Right ventricle myocardium inferior (tissue), 1 donor: ENCODE data around the gene SCN1B. TPM values are rescaled to one million over a fixed set of nuclear protein-coding genes. Genes with fewer than 3 reads are reported as not detected.
A peak's percentile ranks its signal among the peaks of the same experiment; 100 is the strongest.
"Not testable (repeated sequence)": the region's sequence is repeated elsewhere in the genome, so short reads cannot be mapped to it uniquely, and the experiment has no call there.

ENCODE experiments used
- ATAC-seq: fragments of 200-7000 bp; cut with Tn5 transposase; one replicate; pipeline ENCODE4 v1.9.1; 2020; ENCODE audit warnings: mild to moderate bottlenecking, moderate library complexity
- DNase-seq: peaks from one replicate; pipeline ENCODE4 v3.0.0; 2021; ENCODE audit errors: missing footprints
- intact Hi-C: fragments of 100-400 bp; cut with DNase I; formaldehyde crosslinking; loops from one replicate; pipeline ENCODE4 v1.11.0; 2022
- total RNA-seq: library from RNA; stranded (reverse); fragmentation: NEBNext Ultra II Directional; extraction: Animal tissue kit (Norgen Biotek cat#: 25700); gene quantifications from one replicate; pipeline ENCODE4 v1.2.1, GENCODE V29; 2021
- donor health status: DM: no; HTN: yes; CAD: no; lungs with severe emphysema.

The SCN1B gene
- total RNA-seq, 1 donor from 2014 or later, result 44.3 TPM

DNA sequence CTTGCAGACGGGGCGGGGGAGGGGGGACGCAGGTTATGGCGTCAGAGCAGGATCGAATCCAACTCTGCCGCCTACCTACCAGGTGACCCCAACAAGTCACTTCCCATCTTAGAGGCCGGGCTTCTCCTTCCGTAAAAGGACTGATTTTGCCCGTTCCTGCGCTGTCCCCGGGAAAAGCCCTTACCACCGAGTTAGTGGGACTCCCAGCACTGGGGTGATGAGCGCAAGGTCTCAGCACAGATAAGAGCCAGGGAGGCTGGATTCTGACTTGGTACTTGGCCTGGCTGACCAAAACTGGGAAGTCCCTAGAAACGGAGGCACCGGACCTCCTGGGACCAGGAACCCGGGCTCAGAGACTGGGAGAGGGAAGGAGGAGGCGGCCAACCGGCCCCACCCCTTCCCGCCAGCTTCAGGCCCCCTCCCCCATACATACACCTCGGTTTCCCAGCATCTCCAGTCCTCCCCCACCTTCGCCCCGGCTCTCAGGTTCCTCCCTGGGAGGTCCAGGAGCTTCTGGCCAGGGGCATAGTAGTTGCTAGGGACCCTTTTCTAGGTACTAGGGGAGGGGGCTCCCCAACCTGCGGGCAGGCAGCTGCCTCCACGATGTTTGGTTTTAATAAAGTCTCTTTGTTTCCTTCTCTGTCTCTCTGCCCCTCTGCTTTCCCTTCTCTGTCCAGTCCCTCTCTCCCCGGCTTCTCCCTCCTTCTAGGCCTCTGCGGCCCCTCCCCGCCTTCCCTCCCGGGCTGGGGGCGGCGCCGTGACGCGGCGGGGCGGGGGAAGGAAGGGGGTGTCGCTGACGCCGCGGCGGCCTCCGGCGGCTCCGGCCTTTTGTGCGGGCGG, 30.6 kb upstream of the SCN1B start, which contains the start of gene GRAMD1A:
GRAMD1A (plus strand) TSS at position 826 of the 840 bp plus-strand sequence. CDS start 156 bp downstream, outside the sequence.
- DNase-seq (peak; percentile 96), ATAC-seq (peak; percentile 96)
- intact Hi-C loops, result no loop called here

DNA sequence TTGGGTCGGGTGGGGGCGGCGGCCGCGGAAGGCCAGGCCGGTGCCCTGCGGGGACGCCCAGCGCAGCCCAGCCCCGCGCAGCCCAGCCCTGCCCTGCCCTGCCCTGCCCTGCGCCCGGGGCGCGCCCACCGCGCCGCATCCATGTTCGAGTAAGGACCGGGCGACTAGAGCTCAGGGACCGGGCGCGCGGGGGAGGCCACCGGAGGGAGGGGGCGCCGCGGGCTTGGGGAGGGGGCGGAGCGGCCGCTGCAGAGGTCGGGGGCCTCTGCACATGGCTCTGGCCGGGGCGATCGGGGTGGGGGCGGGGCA, 30.0 kb upstream of the SCN1B start:
- no peak for ATAC-seq
- intact Hi-C loops, result no loop called here
- no peak for DNase-seq

DNA sequence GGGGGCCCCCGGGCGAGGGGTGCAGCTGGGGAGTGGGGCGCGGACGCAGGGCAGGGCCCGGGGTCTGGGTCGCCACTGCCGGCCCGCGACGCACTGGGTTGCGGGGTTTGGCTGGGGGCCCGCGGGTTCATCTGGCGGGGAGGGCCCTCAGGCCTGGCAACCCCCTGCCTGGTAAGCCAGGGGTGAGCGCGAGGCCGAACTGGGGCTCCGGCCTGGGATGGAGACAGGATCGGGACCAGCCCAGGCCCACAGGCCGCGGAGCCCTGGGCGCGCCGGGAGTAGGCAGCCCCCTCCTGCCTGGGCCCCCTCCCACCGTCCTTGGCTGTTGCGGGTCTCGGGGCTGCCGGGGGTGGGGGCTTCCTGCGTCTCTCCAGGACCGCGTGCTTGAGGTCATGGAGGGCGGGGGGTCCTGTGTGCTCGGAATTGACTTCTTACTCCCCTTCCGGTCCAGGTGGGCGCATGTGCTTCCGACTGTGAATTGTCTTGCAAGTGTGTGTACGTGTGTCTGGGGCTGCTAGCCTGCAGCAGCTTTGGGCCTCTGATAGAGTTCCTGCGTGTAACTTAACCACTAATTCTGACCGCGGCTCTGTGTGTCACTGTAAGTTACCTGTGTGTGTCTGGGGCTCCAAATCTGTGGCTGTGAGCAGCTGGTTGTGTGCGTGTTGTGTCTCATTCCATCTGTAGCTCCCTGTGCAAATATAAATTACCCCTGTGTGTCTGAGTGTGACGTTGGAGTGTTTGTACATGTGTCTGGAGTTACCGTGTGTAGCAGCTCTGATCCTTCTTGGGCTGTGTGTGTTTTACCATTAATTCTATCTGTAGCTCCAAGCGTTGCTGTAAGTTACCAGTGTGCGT, 29.4 kb upstream of the SCN1B start:
- intact Hi-C loops, result no loop called here
- DNase-seq, result peak; percentile 71

GRCh38 chr19:35002037-35002535, 28.2 kb upstream of the SCN1B start:
- ATAC-seq (no peak), DNase-seq (peak; percentile 20)
- intact Hi-C loops, result no loop called here

More for the DNA sequence above, 29.4 kb upstream of the SCN1B start:
- no peak for ATAC-seq

DNA sequence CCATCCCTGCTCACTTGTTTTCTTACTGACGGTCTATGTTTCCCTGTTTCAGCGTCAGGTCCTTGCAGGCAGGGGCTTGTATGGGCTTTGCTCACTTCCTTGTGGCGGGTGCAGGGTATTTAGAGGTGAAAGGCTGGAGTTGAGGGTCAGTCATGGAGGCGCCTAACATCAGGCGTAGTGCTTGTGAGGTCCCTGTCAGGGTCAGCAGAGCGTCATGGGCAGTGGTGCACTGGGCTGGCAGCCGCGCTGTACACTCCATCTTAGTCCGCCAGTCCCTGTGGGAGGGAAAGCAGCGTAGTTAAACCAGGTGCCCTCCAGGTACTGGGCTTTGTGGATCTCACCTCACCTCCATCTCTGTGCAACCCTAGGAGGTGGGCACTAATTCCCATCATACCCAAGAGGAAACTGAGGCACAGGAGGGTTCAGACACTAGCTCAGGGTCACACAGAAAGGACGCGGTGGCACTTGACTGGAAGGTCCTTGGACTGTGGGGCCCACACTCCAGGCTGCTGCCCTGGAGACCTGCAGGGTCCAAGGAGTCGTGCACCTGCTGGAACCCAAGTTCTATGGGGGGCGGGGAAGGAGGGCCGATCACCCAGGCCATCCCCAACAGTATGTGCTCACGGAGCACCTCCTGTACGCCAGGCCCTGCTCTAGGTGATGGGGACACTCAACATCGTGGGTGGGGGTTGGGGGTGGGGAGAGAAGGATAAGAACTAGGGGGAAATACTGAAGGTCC, 25.6 kb upstream of the SCN1B start:
- DNase-seq, result peak; percentile 21
- intact Hi-C loops, result no loop called here
- ATAC-seq, result no peak

- ATAC-seq, result no peak
- peak; percentile 40 for DNase-seq
- intact Hi-C loops, result no loop called here
Observed at GRCh38 chr19:35005256-35005977, 24.9 kb upstream of the SCN1B start.

DNA sequence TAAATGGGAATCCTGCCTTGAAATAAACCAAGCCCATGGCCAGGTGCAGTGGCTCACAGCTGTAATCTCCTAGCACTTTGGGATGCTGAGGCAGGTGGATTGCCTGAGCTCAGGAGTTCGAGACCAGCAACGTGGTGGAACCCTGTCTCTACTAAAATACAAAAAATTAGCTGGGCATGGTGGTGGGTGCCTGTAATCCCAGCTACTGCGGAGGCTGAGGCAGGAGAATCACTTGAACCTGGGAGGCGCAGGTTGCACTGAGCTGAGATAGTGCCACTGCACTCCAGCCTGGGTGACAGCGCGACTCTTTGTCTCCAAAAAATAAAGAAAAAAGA, 24.3 kb upstream of the SCN1B start:
- ATAC-seq, intact Hi-C loops: not testable (repeated sequence)
- DNase-seq, result peak; percentile 15

DNA sequence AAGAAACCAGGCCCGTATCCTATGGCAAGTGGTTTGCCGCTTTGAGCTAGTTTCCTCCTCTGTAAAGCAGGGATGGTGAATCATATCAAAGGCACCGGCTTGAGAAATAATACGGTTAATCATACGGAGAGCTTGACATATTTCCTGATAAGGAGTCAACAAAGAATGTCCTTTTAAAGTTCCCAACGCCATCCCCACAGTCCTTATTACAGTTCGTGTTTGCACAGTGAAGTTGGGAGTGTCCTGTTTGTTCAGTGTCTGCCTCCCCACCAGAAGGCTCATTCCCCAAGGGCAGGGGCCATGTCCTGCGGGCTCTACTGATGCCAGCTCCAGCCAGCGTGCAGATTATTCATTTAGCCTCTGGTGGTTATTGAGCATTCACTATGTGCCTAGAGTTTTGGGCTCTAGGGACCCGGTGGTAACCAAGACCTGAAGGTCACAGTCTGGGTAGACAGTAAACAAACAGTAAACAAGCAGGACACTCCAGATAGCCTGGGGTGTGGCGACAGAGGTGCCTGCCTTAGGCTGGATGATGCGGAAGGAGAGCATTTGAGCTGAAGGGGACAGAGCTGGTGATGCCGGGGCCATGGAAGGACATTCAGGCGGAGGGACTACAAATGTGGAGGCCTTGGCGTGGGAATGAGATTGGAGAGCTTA, 23.8 kb upstream of the SCN1B start:
- no peak for ATAC-seq
- intact Hi-C loops, result no loop called here
- no peak for DNase-seq

DNA sequence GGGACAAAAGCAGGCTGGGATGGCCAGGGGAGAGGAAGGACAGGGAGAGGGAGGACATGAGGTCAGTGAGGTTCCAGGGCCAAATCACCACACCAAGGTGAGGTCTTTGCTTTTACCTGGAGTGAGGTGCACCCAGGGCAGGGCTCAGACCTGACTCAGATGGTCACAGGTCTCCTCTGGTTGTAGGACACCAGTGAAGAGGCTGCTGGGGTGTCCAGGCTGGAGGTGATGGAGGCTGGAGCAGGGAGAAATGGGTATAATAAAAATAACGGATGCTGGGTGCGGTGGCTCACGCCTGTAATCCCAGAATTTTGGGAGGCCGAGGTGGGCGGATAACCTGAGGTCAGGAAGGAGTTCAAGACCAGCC, 23.3 kb upstream of the SCN1B start:
- ATAC-seq, result no peak
- DNase-seq, result peak; percentile 32
- intact Hi-C loops, result no loop called here

GRCh38 chr19:35007427-35007826, 22.8 kb upstream of the SCN1B start:
- DNase-seq, ATAC-seq, intact Hi-C loops: not testable (repeated sequence)

DNA sequence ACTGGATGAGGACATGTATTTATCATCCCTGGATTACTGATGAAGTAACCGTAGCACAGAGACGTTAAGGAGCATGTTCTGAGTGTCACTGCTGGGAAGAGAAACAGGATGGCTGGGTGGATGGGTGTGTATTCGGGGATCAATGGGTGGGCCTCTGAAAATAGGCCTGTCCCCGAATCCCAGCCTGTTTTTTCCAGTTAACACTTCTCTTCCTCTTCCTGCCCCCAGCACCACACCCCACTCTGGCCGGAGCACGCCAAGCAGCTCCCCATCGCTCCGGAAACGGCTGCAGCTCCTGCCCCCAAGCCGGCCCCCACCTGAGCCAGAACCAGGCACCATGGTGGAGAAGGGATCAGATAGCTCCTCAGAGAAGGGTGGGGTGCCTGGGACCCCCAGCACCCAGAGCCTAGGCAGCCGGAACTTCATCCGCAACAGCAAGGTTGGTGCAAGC, 21.4 kb upstream of the SCN1B start:
- DNase-seq, result peak; percentile 62
- no peak for ATAC-seq
- intact Hi-C loops, result no loop called here

GRCh38 chr19:35009424-35010415, 20.6 kb upstream of the SCN1B start:
- intact Hi-C loops, result no loop called here
- DNase-seq (peak; percentile 62), ATAC-seq (no peak)

GRCh38 chr19:35011091-35011689, 19.1 kb upstream of the SCN1B start:
- no peak for ATAC-seq
- intact Hi-C loops, result no loop called here
- peak; percentile 72 for DNase-seq

DNA sequence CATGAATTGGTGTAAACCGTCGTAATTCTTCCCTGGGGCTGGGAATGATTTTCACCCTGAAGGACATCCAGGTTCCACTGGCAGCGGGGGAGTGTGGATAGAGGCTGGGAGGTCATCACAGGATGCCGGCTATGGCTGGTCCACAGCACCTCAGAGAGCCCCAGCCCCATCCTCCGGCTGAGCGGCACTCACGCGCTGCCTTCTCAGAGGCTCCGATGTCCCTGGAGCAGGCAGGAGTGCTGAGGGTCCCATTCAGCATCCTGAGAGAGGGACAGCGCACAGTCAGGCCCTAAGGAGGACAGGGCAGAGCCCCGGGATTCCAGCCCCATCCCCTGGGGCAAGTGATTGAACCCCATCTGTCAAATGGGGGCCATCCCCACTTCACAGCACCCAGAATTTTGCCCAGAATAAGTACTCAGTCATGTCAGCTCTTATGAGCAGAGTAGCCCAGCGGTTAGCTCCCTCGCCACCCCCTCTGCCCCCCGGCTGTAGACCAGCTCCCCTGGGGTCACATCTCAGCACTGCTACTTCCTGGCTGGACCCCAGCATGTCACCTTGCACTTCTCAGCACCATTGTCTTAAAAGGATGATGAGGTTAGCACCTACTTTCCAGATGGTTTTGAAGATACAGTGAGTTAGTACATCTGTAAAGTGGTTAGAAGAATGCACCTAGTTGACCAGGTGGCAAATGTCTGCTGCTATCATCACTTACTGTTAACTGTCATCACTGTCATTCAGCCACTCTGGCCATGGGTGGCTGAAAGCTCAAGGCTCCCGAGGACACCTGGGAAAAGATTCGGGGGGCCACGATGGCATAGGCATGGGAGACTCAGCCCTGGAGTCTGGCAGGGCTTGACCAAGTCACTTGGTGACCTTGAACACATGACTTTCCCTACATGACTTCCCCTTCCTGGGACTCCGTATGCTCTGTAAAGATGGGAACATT, 18.3 kb upstream of the SCN1B start:
- ATAC-seq (no peak), DNase-seq (peak; percentile 58)
- intact Hi-C loops, result no loop called here

GRCh38 chr19:35013041-35013819, 17.0 kb upstream of the SCN1B start:
- DNase-seq (peak; percentile 88), ATAC-seq (peak; percentile 73)
- intact Hi-C loops, result loop anchor here (1.0 kb wide), 1 partner anchor 40 kb away; no protein-coding TSS in a partner anchor
